8988T (cell line): ENCODE data around the gene CREB1.
"Not testable (repeated sequence)": the region's sequence is repeated elsewhere in the genome, so short reads cannot be mapped to it uniquely, and the experiment has no call there.

Experiments used
- DNase-seq: peaks from one replicate; pipeline ENCODE4 v3.0.0; 2011

CREB1 gene

DNA sequence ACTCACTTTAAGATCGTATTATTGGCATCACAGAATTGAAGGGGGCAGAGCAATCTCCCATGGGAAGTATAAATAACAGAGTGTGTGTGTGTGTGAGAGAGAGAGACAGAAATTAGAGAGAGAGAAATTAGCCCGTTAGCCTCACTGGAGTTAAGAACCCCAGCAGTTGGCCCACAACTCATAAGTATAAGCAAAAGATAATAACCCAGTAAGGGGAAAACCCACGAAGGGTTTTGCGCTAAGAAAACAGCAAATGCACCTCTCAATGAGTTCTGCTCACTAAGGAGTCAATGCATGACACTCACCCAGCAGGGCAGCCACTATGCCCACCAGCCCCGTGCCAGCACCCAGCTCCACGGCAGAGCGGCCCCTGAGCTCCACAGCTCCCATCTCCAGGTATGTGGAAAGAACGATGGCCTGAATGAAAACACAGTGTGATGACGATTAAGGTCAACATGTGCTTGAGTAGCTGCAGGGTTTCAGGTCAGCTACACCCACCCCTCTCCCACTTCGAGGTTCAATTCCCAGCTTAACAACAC lies 91.8 kb downstream of the CREB1 start:
- DNase-seq: no peak

GRCh38 chr2:207624185-207625013 lies 94.6 kb downstream of the CREB1 start:
- DNase-seq: peak; percentile 23

- DNase-seq: peak; percentile 93
Measured at GRCh38 chr2:207625014-207625907, 95.5 kb downstream of the CREB1 start, which contains the start of gene METTL21A. TSS of gene METTL21A (minus strand) at chr2:207625394. CDS start at chr2:207624375, 1,019 bp downstream.

DNA sequence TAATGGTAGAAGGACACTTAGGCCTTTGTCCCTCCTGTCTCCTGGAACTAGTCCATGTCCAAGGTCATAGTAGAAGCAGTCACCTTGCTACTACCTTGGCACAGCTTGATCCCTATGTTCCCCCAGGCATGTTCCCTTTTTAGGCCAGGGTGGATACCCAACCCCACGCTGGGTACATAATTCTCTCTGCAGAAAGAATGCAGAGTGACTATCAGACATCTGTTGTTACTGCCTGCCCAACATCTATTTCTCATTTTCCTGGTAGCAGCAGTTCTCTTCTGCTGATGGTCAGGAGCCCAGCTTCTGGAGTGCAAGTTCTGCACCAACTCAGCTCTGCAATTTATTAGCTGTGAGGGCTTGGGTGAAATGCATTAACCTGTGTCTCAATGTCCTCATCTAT lies 99.8 kb downstream of the CREB1 start:
- DNase-seq: no peak

- DNase-seq: no peak
Measured at GRCh38 chr2:207630491-207630890, 100.7 kb downstream of the CREB1 start.

DNA sequence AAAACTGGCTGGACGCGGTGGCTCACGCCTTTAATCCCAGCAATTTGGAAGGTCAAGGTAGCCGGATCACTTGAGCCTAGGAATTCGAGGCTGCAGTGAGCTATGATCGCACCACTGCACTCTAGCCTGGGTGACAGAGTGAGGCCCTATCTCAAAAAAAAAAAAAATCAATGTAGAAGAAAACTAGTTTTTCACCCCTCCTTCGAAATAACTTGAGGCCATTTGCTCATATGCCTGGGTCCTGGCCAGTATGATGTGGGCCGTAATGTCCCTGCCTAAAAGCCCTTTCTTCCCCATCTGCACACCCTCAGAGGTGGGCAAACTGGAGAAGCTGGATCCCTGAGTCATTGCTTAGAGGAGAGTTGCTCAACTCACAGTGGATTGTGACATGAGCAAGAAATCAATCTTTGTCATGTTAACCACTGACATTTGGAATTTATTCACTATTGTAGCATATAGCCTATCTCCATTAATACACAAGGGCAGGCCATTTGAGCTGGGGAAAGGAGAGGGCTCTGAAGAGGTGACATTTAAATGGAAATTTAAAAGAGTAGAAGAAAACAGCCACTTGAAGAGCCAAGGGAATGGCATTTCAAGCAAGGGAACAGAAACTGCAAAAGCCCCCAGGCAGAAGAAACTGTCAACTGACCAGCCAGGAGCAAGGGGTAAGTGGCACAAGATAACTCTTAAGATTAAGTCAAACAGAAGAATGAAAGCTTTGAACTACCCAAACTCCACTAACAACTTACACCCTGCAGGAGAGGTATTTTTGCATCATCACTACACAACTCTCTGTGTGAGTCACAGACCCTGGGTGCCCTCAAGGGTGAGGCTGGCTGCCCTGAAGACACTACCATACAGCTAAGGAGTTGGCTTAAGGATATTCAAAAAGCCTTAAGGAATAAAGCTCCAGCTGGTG lies 103.1 kb downstream of the CREB1 start:
- no peak for DNase-seq

DNA sequence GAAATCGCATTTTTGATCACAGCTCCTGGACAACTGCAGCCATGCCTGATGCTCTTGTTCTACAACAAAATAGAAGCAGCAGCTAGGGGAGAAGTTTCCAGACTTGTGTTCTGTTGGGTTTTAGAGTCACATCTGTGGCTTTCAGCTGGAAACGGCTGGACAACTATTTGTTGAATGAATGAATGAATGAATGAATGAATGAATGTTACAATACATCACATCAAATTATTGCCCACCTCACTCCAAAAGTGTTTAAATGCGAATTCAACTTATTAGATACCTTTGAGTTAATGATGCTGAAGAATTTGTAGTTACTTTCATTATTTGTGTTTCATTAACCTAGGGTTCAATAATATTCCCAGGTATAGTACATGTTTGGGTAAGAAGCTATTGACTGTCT lies 103.9 kb downstream of the CREB1 start:
- DNase-seq: no peak

DNA sequence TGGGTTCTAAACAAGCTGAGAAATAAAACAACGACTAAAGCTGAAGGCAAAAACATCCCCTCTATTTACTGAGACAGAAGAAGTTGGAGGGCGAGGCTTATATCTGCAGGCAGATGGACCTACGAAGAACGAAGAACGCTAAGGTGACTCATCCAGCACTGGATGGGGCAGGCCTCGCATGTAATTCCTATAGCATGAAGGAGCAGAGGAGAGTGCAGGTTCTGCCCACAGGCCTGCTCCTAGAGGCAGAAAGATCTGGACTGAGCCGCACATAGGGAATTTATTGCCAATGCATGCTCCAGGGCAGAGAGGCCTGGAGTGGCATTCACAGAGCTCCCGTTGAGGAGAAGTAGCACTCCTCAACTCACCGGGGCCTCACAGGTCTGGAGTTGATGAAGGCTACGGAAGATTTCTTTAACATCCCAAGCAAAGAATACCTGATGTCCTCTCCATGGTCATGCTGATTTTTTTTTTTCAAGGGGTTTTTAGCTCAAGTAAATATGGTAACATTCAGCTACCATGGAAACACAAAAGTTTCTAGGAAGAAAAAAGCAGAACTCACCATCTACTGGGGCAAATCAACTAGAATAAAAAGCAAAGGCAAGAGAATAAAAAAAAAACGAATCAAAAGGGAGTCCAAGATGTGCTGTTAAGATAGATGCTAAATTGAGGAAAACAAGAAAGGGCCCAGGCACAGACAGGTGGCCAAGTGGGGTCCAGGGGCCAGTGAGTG lies 105.9 kb downstream of the CREB1 start:
- no peak for DNase-seq

DNA sequence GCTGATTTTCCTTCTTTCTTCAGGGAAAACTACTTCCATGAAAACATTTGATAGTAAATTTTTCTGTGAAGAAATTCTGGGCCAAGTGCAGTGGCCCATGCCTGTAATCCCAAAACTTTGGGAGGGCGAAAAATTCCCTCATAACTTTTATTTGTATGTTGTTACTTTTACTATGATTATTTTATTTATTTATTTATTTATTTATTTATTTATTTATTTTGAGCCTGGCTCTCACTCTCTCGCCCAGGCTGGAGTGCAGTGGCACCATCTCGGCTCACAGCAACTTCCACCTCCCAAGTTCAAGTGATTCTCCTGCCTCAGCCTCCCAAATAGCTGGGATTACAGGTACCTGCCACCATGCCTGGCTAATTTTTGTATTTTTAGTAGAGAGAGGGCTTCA lies 109.5 kb downstream of the CREB1 start:
- DNase-seq: not testable (repeated sequence)

DNA sequence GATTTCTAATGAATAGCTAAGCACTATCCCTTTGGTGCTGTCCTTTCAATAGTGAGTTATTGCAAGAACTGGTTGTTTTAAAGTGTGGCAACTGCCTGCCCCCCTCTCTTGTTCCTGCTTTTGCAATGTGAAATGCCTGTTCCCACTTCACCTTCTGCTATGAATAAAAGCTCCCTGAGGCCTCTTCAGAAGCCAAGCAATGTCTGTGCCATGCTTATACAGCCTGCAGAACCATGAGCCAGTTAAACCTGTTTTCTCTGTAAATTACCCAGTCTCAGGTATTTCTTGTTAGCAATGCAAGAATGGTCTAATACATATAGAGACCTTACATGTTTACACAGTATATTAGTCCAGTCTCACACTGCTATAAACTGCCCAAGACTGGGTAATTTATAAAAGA lies 110.4 kb downstream of the CREB1 start:
- DNase-seq: no peak

DNA sequence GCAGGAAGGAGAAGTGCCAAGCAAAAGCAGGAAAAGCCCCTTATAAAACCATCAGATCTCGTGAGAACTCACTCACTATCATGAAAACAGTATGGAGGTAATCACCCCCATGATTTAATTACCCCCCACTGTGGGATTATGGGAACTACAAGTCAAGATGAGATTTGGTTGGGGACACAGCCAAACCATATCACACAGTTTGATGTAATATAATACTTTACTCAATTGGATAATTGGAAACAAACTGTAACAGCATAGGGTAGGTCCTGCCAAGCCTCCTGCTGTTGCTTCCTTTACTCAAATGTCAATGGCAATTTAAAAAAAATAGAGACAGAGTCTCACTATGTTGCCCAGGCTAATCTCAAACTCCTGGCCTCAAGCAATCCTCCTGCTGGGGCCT lies 110.9 kb downstream of the CREB1 start:
- no peak for DNase-seq

GRCh38 chr2:207643892-207644291 lies 114.1 kb downstream of the CREB1 start:
- no peak for DNase-seq

- DNase-seq: not testable (repeated sequence)
Measured at GRCh38 chr2:207646582-207646981, 116.8 kb downstream of the CREB1 start.
